Left ventricle myocardium inferior (tissue), 1 donor: ENCODE measurements around the gene SOAT2. TPM values are rescaled to one million over a fixed set of nuclear protein-coding genes. Genes with fewer than 3 reads are reported as not detected.

Experiments
- DNase-seq: peaks from one replicate; pipeline ENCODE4 v3.0.0-alpha.2; 2020
- H3K27ac ChIP-seq: fragments of 200-600 bp; replicated peaks from 2 replicates; pipeline ENCODE4 v1.8.0; 2021
- H3K27me3 ChIP-seq: fragments of 200-600 bp; 2 replicates; pipeline ENCODE4 v1.8.0; 2021; ENCODE audit warnings: low read depth
- H3K36me3 ChIP-seq: fragments of 200-600 bp; 2 replicates; pipeline ENCODE4 v1.8.0; 2021
- H3K4me1 ChIP-seq: fragments of 200-600 bp; 2 replicates; pipeline ENCODE4 v1.8.0; 2021
- H3K4me3 ChIP-seq: fragments of 200-600 bp; 2 replicates; pipeline ENCODE4 v1.8.0; 2021; ENCODE audit warnings: mild to moderate bottlenecking, moderate library complexity
- H3K9me3 ChIP-seq: fragments of 200-600 bp; replicated peaks from 2 replicates; pipeline ENCODE4 v1.8.0; 2021
- intact Hi-C: fragments of 100-400 bp; cut with micrococcal nuclease; formaldehyde crosslinking; loops from one replicate; pipeline ENCODE4 v1.11.0; 2022
- microRNA-seq: library from miRNA; unstranded; fragments of <30 nt; microRNA quantifications from one replicate; pipeline ENCODE4 v1.2.0, GENCODE V29; 2020
- total RNA-seq: library from RNA; stranded (reverse); fragmentation: NEBNext Ultra II Directional; extraction: Animal tissue kit (Norgen Biotek cat#: 25700); gene quantifications from one replicate; pipeline ENCODE4 v1.2.1, GENCODE V29; 2021
- TF ChIP-seq, protein P1 (sequence below): fragments of 200-600 bp; IDR thresholded peaks from 2 replicates; pipeline ENCODE4 v1.8.0; 2021; ENCODE audit warnings: antibody characterized with exemption, mild to moderate bottlenecking, borderline replicate concordance
- donor health status: DM: no; HTN: yes; CAD: no; lungs with severe emphysema.

SOAT2 gene
- total RNA-seq, 1 donor from 2014 or later, result not detected

DNA sequence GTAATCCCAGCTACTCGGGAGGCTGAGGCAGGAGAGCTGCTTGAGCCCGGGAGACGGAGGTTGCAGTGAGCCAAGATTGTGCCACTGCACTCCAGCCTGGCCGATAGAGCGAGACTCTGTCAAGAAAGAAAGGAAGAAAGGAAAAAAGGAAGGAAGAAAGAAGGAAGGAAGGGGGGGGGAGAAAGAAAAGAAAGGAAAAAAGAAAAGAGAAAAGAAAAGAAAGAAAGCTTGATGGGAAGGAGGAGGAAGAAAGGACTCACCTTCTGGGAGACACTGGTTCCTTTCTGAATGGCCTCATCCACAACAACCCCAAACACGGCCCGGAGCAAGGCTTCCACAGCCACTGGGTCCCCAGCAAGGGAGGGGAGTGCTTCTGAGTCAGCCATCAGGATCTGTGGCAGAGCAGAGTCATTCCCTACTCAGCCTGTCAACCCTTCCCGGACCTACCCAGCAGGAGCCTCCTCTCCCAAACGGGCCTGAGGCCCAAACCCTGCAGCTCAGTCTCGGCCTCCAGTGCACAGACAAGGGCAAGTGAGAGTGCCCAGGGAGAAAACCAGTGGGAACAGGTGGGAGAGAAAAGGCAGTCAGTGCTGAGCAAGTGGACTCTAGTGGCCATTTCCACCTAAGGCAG, 69.9 kb downstream of the SOAT2 start:
- Histone ChIP-seq H3K36me3 (peaks cover 30% of the 10 kb centered on the region), H3K27ac (no peak overlapping the region), H3K9me3 (no peaks in the 10 kb centered on the region), H3K27me3 (no peaks in the 10 kb centered on the region), H3K4me1 (peaks cover 8% of the 10 kb centered on the region), H3K4me3 (no peak overlapping the region)
- TF ChIP-seq, protein P1, sequence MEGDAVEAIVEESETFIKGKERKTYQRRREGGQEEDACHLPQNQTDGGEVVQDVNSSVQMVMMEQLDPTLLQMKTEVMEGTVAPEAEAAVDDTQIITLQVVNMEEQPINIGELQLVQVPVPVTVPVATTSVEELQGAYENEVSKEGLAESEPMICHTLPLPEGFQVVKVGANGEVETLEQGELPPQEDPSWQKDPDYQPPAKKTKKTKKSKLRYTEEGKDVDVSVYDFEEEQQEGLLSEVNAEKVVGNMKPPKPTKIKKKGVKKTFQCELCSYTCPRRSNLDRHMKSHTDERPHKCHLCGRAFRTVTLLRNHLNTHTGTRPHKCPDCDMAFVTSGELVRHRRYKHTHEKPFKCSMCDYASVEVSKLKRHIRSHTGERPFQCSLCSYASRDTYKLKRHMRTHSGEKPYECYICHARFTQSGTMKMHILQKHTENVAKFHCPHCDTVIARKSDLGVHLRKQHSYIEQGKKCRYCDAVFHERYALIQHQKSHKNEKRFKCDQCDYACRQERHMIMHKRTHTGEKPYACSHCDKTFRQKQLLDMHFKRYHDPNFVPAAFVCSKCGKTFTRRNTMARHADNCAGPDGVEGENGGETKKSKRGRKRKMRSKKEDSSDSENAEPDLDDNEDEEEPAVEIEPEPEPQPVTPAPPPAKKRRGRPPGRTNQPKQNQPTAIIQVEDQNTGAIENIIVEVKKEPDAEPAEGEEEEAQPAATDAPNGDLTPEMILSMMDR, result no peak
- intact Hi-C loops, result no loop called here
- no peak for DNase-seq

Small RNA genes within 50 kb of the gene (microRNA-seq; reads per million reads assigned to microRNA genes)
- not detected for gene MIR6757

Other genes with a start within 250 kb of the SOAT2 start
- 63.4 TPM for gene KRT8, start 198.4 kb upstream of the SOAT2 start, total RNA-seq
- gene KRT18, start 154.4 kb upstream of the SOAT2 start, total RNA-seq, result 3.7 TPM
- gene EIF4B, start 97.0 kb upstream of the SOAT2 start, total RNA-seq, result 390 TPM
- gene TNS2, start 53.4 kb upstream of the SOAT2 start, total RNA-seq, result 109 TPM
- 49.1 TPM for gene SPRYD3, start 24.1 kb upstream of the SOAT2 start, total RNA-seq
- 53.0 TPM for gene IGFBP6, start 5.8 kb upstream of the SOAT2 start, total RNA-seq
- gene ZNF740, start 77.2 kb downstream of the SOAT2 start, total RNA-seq, result 26.5 TPM
- 12.2 TPM for gene CSAD, start 77.4 kb downstream of the SOAT2 start, total RNA-seq
- 1.1 TPM for gene ITGB7, start 103.8 kb downstream of the SOAT2 start, total RNA-seq
- gene RARG, start 128.7 kb downstream of the SOAT2 start, total RNA-seq, result 14.9 TPM
- gene ESPL1, start 164.8 kb downstream of the SOAT2 start, total RNA-seq, result 0.36 TPM
- gene PFDN5, start 192.1 kb downstream of the SOAT2 start, total RNA-seq, result 399 TPM
- 34.8 TPM for gene MYG1, start 196.2 kb downstream of the SOAT2 start, total RNA-seq
- 45.1 TPM for gene AAAS, start 218.1 kb downstream of the SOAT2 start, total RNA-seq
- gene SP7, start 232.9 kb downstream of the SOAT2 start, total RNA-seq, result not detected